CD8-positive, alpha-beta memory T cell (primary cell): ENCODE data around the gene ANKFN1. TPM values are rescaled to one million over a fixed set of nuclear protein-coding genes. Genes with fewer than 3 reads are reported as not detected.

Experiments
- CTCF ChIA-PET: fragments of 350-600 bp; sonication (Branson Sonifier 250); formaldehyde crosslinking; loops from one replicate; lab custom pipeline; 2021; ENCODE audit warnings: antibody characterized with exemption; lab: Charles Lee
- POLR2A ChIA-PET: fragments of 350-600 bp; sonication (Branson Sonifier 250); formaldehyde crosslinking; loops from one replicate; lab custom pipeline; 2021; ENCODE audit warnings: antibody characterized with exemption; lab: Charles Lee
- DNase-seq, 5 donors: peaks; one replicate each; pipeline versions ENCODE4 v3.0.0 to v3.0.0-alpha.2; 2020 to 2022; ENCODE audit warnings: mixed read lengths in 1 of 5
- H3K27ac ChIP-seq: one replicate; pipeline ENCODE4 v1.7.0; 2013; ENCODE audit warnings: low read depth, mild to moderate bottlenecking, low read length, moderate library complexity
- H3K27me3 ChIP-seq: 2 replicates; pipeline ENCODE4 v1.7.0; 2013; ENCODE audit warnings: low read length, mild to moderate bottlenecking; ENCODE audit not compliant: insufficient read depth, poor library complexity, severe bottlenecking
- H3K36me3 ChIP-seq: 2 replicates; pipeline ENCODE4 v1.7.0; 2013; ENCODE audit warnings: mild to moderate bottlenecking, low read length, moderate library complexity; ENCODE audit not compliant: insufficient read depth
- H3K4me1 ChIP-seq: 2 replicates; pipeline ENCODE4 v1.7.0; 2013; ENCODE audit warnings: mild to moderate bottlenecking, low read length, moderate library complexity; ENCODE audit not compliant: insufficient read depth
- H3K4me3 ChIP-seq: 2 replicates; pipeline ENCODE4 v1.7.0; 2013; ENCODE audit warnings: mild to moderate bottlenecking, low read length
- H3K9me3 ChIP-seq: 2 replicates; pipeline ENCODE4 v1.7.0; 2013; ENCODE audit warnings: mild to moderate bottlenecking, low read length
- H3K27ac Mint-ChIP-seq, 8 donors: one replicate each; pipeline ENCODE4 v1.8.0; 2020 to 2021; ENCODE audit warnings: mixed read lengths in 8 of 8, mild to moderate bottlenecking in 6 of 8, inconsistent platforms in 3 of 8, moderate library complexity in 3 of 8
- H3K27me3 Mint-ChIP-seq, 2 donors: one replicate each; pipeline ENCODE4 v1.8.0; 2020 to 2021; ENCODE audit warnings: mixed read lengths in 2 of 2, mild to moderate bottlenecking in 1 of 2, moderate library complexity in 1 of 2
- H3K36me3 Mint-ChIP-seq, 3 donors: one replicate each; pipeline ENCODE4 v1.8.0; 2020 to 2021; ENCODE audit warnings: mixed read lengths in 3 of 3, inconsistent platforms in 1 of 3, mild to moderate bottlenecking in 1 of 3
- H3K4me1 Mint-ChIP-seq, 3 donors: one replicate each; pipeline ENCODE4 v1.8.0; 2020 to 2021; ENCODE audit warnings: mixed read lengths in 3 of 3, inconsistent platforms in 1 of 3, mild to moderate bottlenecking in 1 of 3
- H3K4me3 Mint-ChIP-seq, 7 donors: one replicate each; pipeline ENCODE4 v1.8.0; 2020 to 2021; ENCODE audit warnings: mixed read lengths in 7 of 7, mild to moderate bottlenecking in 6 of 7, moderate library complexity in 4 of 7, inconsistent platforms in 2 of 7
- H3K9me3 Mint-ChIP-seq, 5 donors: one replicate each; pipeline ENCODE4 v1.8.0; 2020 to 2022; ENCODE audit warnings: mixed read lengths in 5 of 5, mild to moderate bottlenecking in 3 of 5, moderate library complexity in 2 of 5, inconsistent platforms in 1 of 5
- polyA plus RNA-seq: library from polyadenylated mRNA; unstranded; fragments of 300-500 nt; fragmentation: Illumina TruSeq; gene quantifications from one replicate; pipeline ENCODE4 v1.2.3, GENCODE V29; 2021
- total RNA-seq, 2 experiments: library from RNA; stranded (reverse); gene quantifications; one replicate each; pipeline ENCODE4 v1.2.3, GENCODE V29; 2021

Gene ANKFN1
- total and polyA plus RNA-seq, 3 experiments from 2014 or later = not detected

- Histone ChIP-seq H3K36me3 (no peaks in the 10 kb centered on the region), H3K9me3 (no peaks in the 10 kb centered on the region), H3K4me1 (no peaks in the 10 kb centered on the region), H3K27me3 (no peaks in the 10 kb centered on the region), H3K4me3 (no peak overlapping the region), H3K27ac (no peak overlapping the region)
- no peak overlapping the region for H3K4me3 Mint-ChIP-seq
- ChIA-PET POLR2A (no interaction called here), CTCF (no interaction called here)
- H3K27ac Mint-ChIP-seq = no peak overlapping the region
- H3K36me3 Mint-ChIP-seq = no peaks in the 10 kb centered on the region
- H3K4me1 Mint-ChIP-seq = no peaks in the 10 kb centered on the region
- H3K27me3 Mint-ChIP-seq = peaks cover 2 to 10% of the 10 kb centered on the region in 2 donors
- H3K9me3 Mint-ChIP-seq = peaks cover 0 to 4% (median 0%) of the 10 kb centered on the region in 5 donors
- DNase-seq = no peak
These were observed 4.6 kb downstream of the ANKFN1 start for GRCh38 chr17:56157845-56158244.

GRCh38 chr17:56158344-56158743 is 5.1 kb downstream of the ANKFN1 start:
- Histone ChIP-seq H3K4me1 (no peaks in the 10 kb centered on the region), H3K9me3 (no peaks in the 10 kb centered on the region), H3K27me3 (no peaks in the 10 kb centered on the region), H3K36me3 (no peaks in the 10 kb centered on the region), H3K4me3 (no peak overlapping the region), H3K27ac (no peak overlapping the region)
- Mint-ChIP-seq H3K27ac (no peak overlapping the region), H3K27me3 (peaks cover 2 to 10% of the 10 kb centered on the region in 2 donors), H3K4me3 (no peak overlapping the region), H3K36me3 (no peaks in the 10 kb centered on the region), H3K9me3 (peaks cover 0 to 2% (median 0%) of the 10 kb centered on the region in 5 donors), H3K4me1 (no peaks in the 10 kb centered on the region)
- no peak for DNase-seq
- ChIA-PET POLR2A (no interaction called here), CTCF (no interaction called here)

GRCh38 chr17:56158915-56159825 is 5.9 kb downstream of the ANKFN1 start:
- no peaks in the 10 kb centered on the region for H3K9me3 ChIP-seq
- H3K4me1 ChIP-seq = no peaks in the 10 kb centered on the region
- Mint-ChIP-seq H3K36me3 (no peaks in the 10 kb centered on the region), H3K4me1 (no peaks in the 10 kb centered on the region), H3K4me3 (no peak overlapping the region), H3K27me3 (peaks cover 2 to 10% of the 10 kb centered on the region in 2 donors), H3K9me3 (peaks cover 0 to 2% (median 0%) of the 10 kb centered on the region in 5 donors), H3K27ac (no peak overlapping the region)
- no peak overlapping the region for H3K4me3 ChIP-seq
- no peaks in the 10 kb centered on the region for H3K36me3 ChIP-seq
- H3K27me3 ChIP-seq = no peaks in the 10 kb centered on the region
- no peak for DNase-seq
- CTCF ChIA-PET = no interaction called here
- H3K27ac ChIP-seq = no peak overlapping the region
- POLR2A ChIA-PET = no interaction called here

GRCh38 chr17:56159826-56160380 is 6.6 kb downstream of the ANKFN1 start:
- ChIA-PET POLR2A (no interaction called here), CTCF (no interaction called here)
- DNase-seq = no peak
- no peaks in the 10 kb centered on the region for H3K36me3 Mint-ChIP-seq
- H3K27ac Mint-ChIP-seq = no peak overlapping the region
- H3K27ac ChIP-seq = no peak overlapping the region
- H3K36me3 ChIP-seq = no peaks in the 10 kb centered on the region
- H3K4me3 Mint-ChIP-seq = no peak overlapping the region
- H3K9me3 ChIP-seq = no peaks in the 10 kb centered on the region
- peaks cover 0 to 2% (median 0%) of the 10 kb centered on the region in 5 donors for H3K9me3 Mint-ChIP-seq
- no peaks in the 10 kb centered on the region for H3K27me3 ChIP-seq
- no peaks in the 10 kb centered on the region for H3K4me1 ChIP-seq
- H3K4me3 ChIP-seq = no peak overlapping the region
- peaks cover 2 to 10% of the 10 kb centered on the region in 2 donors for H3K27me3 Mint-ChIP-seq
- no peaks in the 10 kb centered on the region for H3K4me1 Mint-ChIP-seq

- H3K4me1 ChIP-seq = no peaks in the 10 kb centered on the region
- no peaks in the 10 kb centered on the region for H3K27me3 ChIP-seq
- H3K9me3 Mint-ChIP-seq = peaks cover 0 to 2% (median 0%) of the 10 kb centered on the region in 5 donors
- H3K4me3 ChIP-seq = no peak overlapping the region
- no peak overlapping the region for H3K27ac Mint-ChIP-seq
- H3K27me3 Mint-ChIP-seq = peaks cover 2 to 10% of the 10 kb centered on the region in 2 donors
- no peak overlapping the region for H3K27ac ChIP-seq
- H3K4me1 Mint-ChIP-seq = no peaks in the 10 kb centered on the region
- H3K4me3 Mint-ChIP-seq = no peak overlapping the region
- H3K36me3 Mint-ChIP-seq = no peaks in the 10 kb centered on the region
- ChIA-PET POLR2A (no interaction called here), CTCF (no interaction called here)
- H3K36me3 ChIP-seq = no peaks in the 10 kb centered on the region
- H3K9me3 ChIP-seq = no peaks in the 10 kb centered on the region
- DNase-seq = no peak
These were observed 7.1 kb downstream of the ANKFN1 start for GRCh38 chr17:56160422-56160821.

GRCh38 chr17:56165072-56165641 is 11.9 kb downstream of the ANKFN1 start:
- CTCF ChIA-PET = no interaction called here
- no peaks in the 10 kb centered on the region for H3K4me1 ChIP-seq

GRCh38 chr17:56167491-56167890 is 14.2 kb downstream of the ANKFN1 start:
- no peaks in the 10 kb centered on the region for H3K27me3 Mint-ChIP-seq

More at GRCh38 chr17:56165072-56165641, 11.9 kb downstream of the ANKFN1 start:
- Mint-ChIP-seq H3K4me3 (no peak overlapping the region), H3K4me1 (no peaks in the 10 kb centered on the region), H3K27ac (no peak overlapping the region), H3K36me3 (no peaks in the 10 kb centered on the region), H3K9me3 (peaks cover 0 to 2% (median 0%) of the 10 kb centered on the region in 5 donors), H3K27me3 (peaks cover 0 to 3% of the 10 kb centered on the region in 2 donors)
- no peak overlapping the region for H3K27ac ChIP-seq
- H3K27me3 ChIP-seq = no peaks in the 10 kb centered on the region
- POLR2A ChIA-PET = no interaction called here
- no peak overlapping the region for H3K4me3 ChIP-seq
- no peak for DNase-seq
- H3K9me3 ChIP-seq = no peaks in the 10 kb centered on the region
- no peaks in the 10 kb centered on the region for H3K36me3 ChIP-seq

GRCh38 chr17:56169621-56170020 is 16.3 kb downstream of the ANKFN1 start:
- no peak overlapping the region for H3K27ac ChIP-seq
- H3K27me3 ChIP-seq = no peaks in the 10 kb centered on the region
- DNase-seq = no peak
- H3K9me3 Mint-ChIP-seq = peaks cover 0 to 2% (median 0%) of the 10 kb centered on the region in 5 donors
- no peak overlapping the region for H3K4me3 Mint-ChIP-seq
- no peaks in the 10 kb centered on the region for H3K4me1 Mint-ChIP-seq
- POLR2A ChIA-PET = no interaction called here
- no peak overlapping the region for H3K4me3 ChIP-seq
- H3K36me3 ChIP-seq = no peaks in the 10 kb centered on the region
- peaks cover 0 to 3% of the 10 kb centered on the region in 2 donors for H3K27me3 Mint-ChIP-seq
- H3K9me3 ChIP-seq = no peaks in the 10 kb centered on the region
- no peak overlapping the region for H3K27ac Mint-ChIP-seq
- no peaks in the 10 kb centered on the region for H3K36me3 Mint-ChIP-seq
- H3K4me1 ChIP-seq = no peaks in the 10 kb centered on the region
- CTCF ChIA-PET = no interaction called here

More at GRCh38 chr17:56167491-56167890, 14.2 kb downstream of the ANKFN1 start:
- Histone ChIP-seq H3K4me3 (no peak overlapping the region), H3K4me1 (no peaks in the 10 kb centered on the region), H3K36me3 (no peaks in the 10 kb centered on the region), H3K27me3 (no peaks in the 10 kb centered on the region), H3K27ac (no peak overlapping the region), H3K9me3 (no peaks in the 10 kb centered on the region)
- Mint-ChIP-seq H3K4me1 (no peaks in the 10 kb centered on the region), H3K9me3 (peaks cover 0 to 2% (median 0%) of the 10 kb centered on the region in 5 donors), H3K4me3 (no peak overlapping the region), H3K27ac (no peak overlapping the region), H3K36me3 (no peaks in the 10 kb centered on the region)
- CTCF ChIA-PET = no interaction called here
- POLR2A ChIA-PET = no interaction called here
- no peak for DNase-seq
